Peyer's patch (tissue), 4 donors: ENCODE measurements around the gene SPP2. TPM values are rescaled to one million over a fixed set of nuclear protein-coding genes. Genes with fewer than 3 reads are reported as not detected.
A peak's percentile ranks its signal among the peaks of the same experiment; 100 is the strongest.

Experiments
- DNase-seq, 3 donors: peaks; one replicate each; pipeline ENCODE4 v3.0.0-alpha.2; 2017 to 2019
- H3K27ac ChIP-seq, 4 donors: fragments of 200-600 bp; sonication (generic); one replicate each; pipeline ENCODE4 v1.5.1; 2016 to 2019
- H3K27me3 ChIP-seq, 2 donors: fragments of 200-600 bp; sonication (generic); one replicate each; pipeline ENCODE4 v1.5.1; 2019
- H3K36me3 ChIP-seq, 3 donors: fragments of 200-600 bp; sonication (generic); one replicate each; pipeline ENCODE4 v1.5.1; 2016 to 2019
- H3K4me1 ChIP-seq, 4 donors: fragments of 200-600 bp; sonication (generic); one replicate each; pipeline ENCODE4 v1.5.1; 2016 to 2019
- H3K4me3 ChIP-seq, 4 donors: fragments of 200-600 bp; sonication (generic); 1 replicate in 3 of 4; 2 replicates in 1 of 4; pipeline ENCODE4 v1.5.1; 2016 to 2019; ENCODE audit warnings: mild to moderate bottlenecking in 1 of 4
- H3K9me3 ChIP-seq, 4 donors: fragments of 200-600 bp; sonication (generic); one replicate each; pipeline ENCODE4 v1.5.1; 2016 to 2019; ENCODE audit warnings: mild to moderate bottlenecking in 1 of 4
- CTCF ChIP-seq, 6 experiments: fragments of 450-650 bp in 4 of 6; fragments of 200-600 bp in 2 of 6; sonication (generic) in 1 of 6; IDR thresholded peaks; one replicate each; pipeline ENCODE4 v1.5.1; 2017 to 2019; ENCODE audit warnings: antibody characterized with exemption in 6 of 6, mild to moderate bottlenecking in 3 of 6, moderate library complexity in 1 of 6
- POLR2A ChIP-seq, 2 donors: fragments of 450-650 bp; IDR thresholded peaks; one replicate each; pipeline ENCODE4 v1.5.1; 2017; ENCODE audit warnings: antibody characterized with exemption in 2 of 2, mild to moderate bottlenecking in 2 of 2, moderate library complexity in 2 of 2
- total RNA-seq, 4 donors: library from RNA; depleted of rRNA; stranded (reverse); fragments of >200 nt; gene quantifications; one replicate each; pipeline ENCODE4 v1.1.0, GENCODE V29; 2016

SPP2 gene
- total RNA-seq, result not detected

GRCh38 chr2:234050455-234051135 lies at the start of gene SPP2:
Gene SPP2, plus strand, starts transcription at chr2:234050702. Its CDS starts 85 bp downstream, at chr2:234050787.
- no peak for DNase-seq
- H3K4me3 ChIP-seq, result no peak within 1 kb of the TSS
- no peak within 1 kb of the TSS for H3K27ac ChIP-seq
- no peaks in the 10 kb centered on the region for H3K36me3 ChIP-seq
- TF ChIP-seq CTCF (IDR thresholded peaks at IDR 0.05), result no peak
- TF ChIP-seq POLR2A (IDR thresholded peaks at IDR 0.05), result no peak
- no peaks in the 10 kb centered on the region for H3K4me1 ChIP-seq
- no peaks in the 10 kb centered on the region for H3K27me3 ChIP-seq
- H3K9me3 ChIP-seq, result no peaks in the 10 kb centered on the region

- Histone ChIP-seq H3K27ac (peak overlapping the region in 1 of 4 donors; percentile 29), H3K27me3 (no peaks in the 10 kb centered on the region), H3K4me3 (no peak overlapping the region), H3K4me1 (no peaks in the 10 kb centered on the region), H3K36me3 (no peaks in the 10 kb centered on the region), H3K9me3 (no peaks in the 10 kb centered on the region)
- TF ChIP-seq POLR2A (IDR thresholded peaks at IDR 0.05) (no peak), CTCF (IDR thresholded peaks at IDR 0.05) (no peak)
- DNase-seq, result peak in 1 of 3 donors; percentile 58
Observed at GRCh38 chr2:234001380-234002160, 48.9 kb upstream of the SPP2 start.

- Histone ChIP-seq H3K27ac (peak overlapping the region in 1 of 4 donors; percentile 25), H3K4me1 (no peaks in the 10 kb centered on the region), H3K9me3 (no peaks in the 10 kb centered on the region), H3K4me3 (no peak overlapping the region), H3K27me3 (no peaks in the 10 kb centered on the region), H3K36me3 (no peaks in the 10 kb centered on the region)
- DNase-seq, result no peak
- TF ChIP-seq POLR2A (IDR thresholded peaks at IDR 0.05), result no peak
- no peak for TF ChIP-seq CTCF (IDR thresholded peaks at IDR 0.05)
Observed at GRCh38 chr2:234002281-234002680, 48.2 kb upstream of the SPP2 start.

- H3K27ac ChIP-seq, result no peak overlapping the region
- H3K27me3 ChIP-seq, result no peaks in the 10 kb centered on the region
- TF ChIP-seq POLR2A (IDR thresholded peaks at IDR 0.05) (no peak), CTCF (IDR thresholded peaks at IDR 0.05) (no peak)
- no peaks in the 10 kb centered on the region for H3K9me3 ChIP-seq
- no peaks in the 10 kb centered on the region for H3K4me1 ChIP-seq
- no peak for DNase-seq
- no peaks in the 10 kb centered on the region for H3K36me3 ChIP-seq
- H3K4me3 ChIP-seq, result no peak overlapping the region
Observed at GRCh38 chr2:234003972-234004617, 46.4 kb upstream of the SPP2 start.

GRCh38 chr2:234005126-234005525 lies 45.4 kb upstream of the SPP2 start:
- Histone ChIP-seq H3K4me1 (no peaks in the 10 kb centered on the region), H3K27me3 (no peaks in the 10 kb centered on the region), H3K27ac (no peak overlapping the region), H3K4me3 (no peak overlapping the region), H3K36me3 (no peaks in the 10 kb centered on the region), H3K9me3 (no peaks in the 10 kb centered on the region)
- no peak for DNase-seq
- no peak for TF ChIP-seq CTCF (IDR thresholded peaks at IDR 0.05)
- no peak for TF ChIP-seq POLR2A (IDR thresholded peaks at IDR 0.05)
